Prostate gland (tissue), 2 donors: ENCODE data around the gene IGF2BP2. TPM values are rescaled to one million over a fixed set of nuclear protein-coding genes. Genes with fewer than 3 reads are reported as not detected.

ENCODE experiments used
- DNase-seq: peaks from one replicate; pipeline ENCODE4 v3.0.0-alpha.2; 2019; ENCODE audit warnings: low spot score
- H3K27ac ChIP-seq, 2 donors: fragments of 200-600 bp; sonication (generic); 2 replicates each; pipeline ENCODE4 v1.5.1; 2017 to 2019
- H3K27me3 ChIP-seq: fragments of 200-600 bp; sonication (generic); replicated peaks from 2 replicates; pipeline ENCODE4 v1.5.1; 2019; ENCODE audit not compliant: insufficient read depth
- H3K36me3 ChIP-seq, 2 donors: fragments of 200-600 bp; sonication (generic); 1 replicate in 1 of 2; 2 replicates in 1 of 2; pipeline versions ENCODE4 v1.5.1 to v1.8.1; 2017 to 2019
- H3K4me1 ChIP-seq: fragments of 200-600 bp; sonication (generic); replicated peaks from 2 replicates; pipeline ENCODE4 v1.5.1; 2019
- H3K4me3 ChIP-seq, 2 donors: fragments of 200-600 bp; sonication (generic); 2 replicates each; pipeline ENCODE4 v1.5.1; 2017 to 2019
- H3K9me3 ChIP-seq: fragments of 200-600 bp; sonication (generic); 2 replicates; pipeline ENCODE4 v1.5.1; 2017
- CTCF ChIP-seq, 4 experiments: fragments of 200-600 bp in 2 of 4; fragments of 450-650 bp in 2 of 4; sonication (generic) in 2 of 4; IDR thresholded peaks; 1 replicate in 3 of 4; 2 replicates in 1 of 4; pipeline ENCODE4 v1.5.1; 2016 to 2019; ENCODE audit warnings: antibody characterized with exemption in 4 of 4, mild to moderate bottlenecking in 2 of 4, moderate library complexity in 2 of 4
- POLR2A ChIP-seq: fragments of 450-650 bp; IDR thresholded peaks from one replicate; pipeline ENCODE4 v1.6.1; 2016; ENCODE audit warnings: antibody characterized with exemption, mild to moderate bottlenecking
- POLR2AphosphoS5 ChIP-seq: sonication (generic); formaldehyde crosslinking; IDR thresholded peaks from one replicate; pipeline ENCODE4 v1.6.1; 2017; ENCODE audit warnings: antibody characterized with exemption
- WGBS: methylation state at CpG from one replicate; pipeline ENCODE4 v1.1.5; 2018; 5-methylcytosine and 5-hydroxymethylcytosine counted together
- intact Hi-C: fragments of 100-400 bp; cut with DNase I; formaldehyde crosslinking; loops from one replicate; pipeline ENCODE4 v1.14.2; 2022
- total RNA-seq, 2 donors: library from RNA; depleted of rRNA; stranded (reverse); fragments of >200 nt; gene quantifications; one replicate each; pipeline ENCODE4 v1.1.0, GENCODE V29; 2016

The IGF2BP2 gene
- total RNA-seq, 2 donors from 2014 or later: 1.2 to 8.8 TPM

- intact Hi-C loops: no loop called here
- H3K36me3 ChIP-seq: no peaks in the 10 kb centered on the region
- H3K9me3 ChIP-seq: no peaks in the 10 kb centered on the region
- under 1% methylated on average over 39 of the region's 89 CpGs for WGBS
- no peaks in the 10 kb centered on the region for H3K4me1 ChIP-seq
- H3K27ac ChIP-seq: peak overlapping the region; percentile 23 to 38
- TF ChIP-seq POLR2A (no peak), CTCF (IDR thresholded peaks at IDR 0.05) (no peak), POLR2AphosphoS5 (no peak)
- DNase-seq: peak; percentile 9
- peak overlapping the region; percentile 40 to 49 for H3K4me3 ChIP-seq
- H3K27me3 ChIP-seq: no peaks in the 10 kb centered on the region
Measured at GRCh38 chr3:185824051-185825005, 514 bp downstream of the IGF2BP2 start.

- H3K27ac ChIP-seq: peak overlapping the region in 1 of 2 donors; percentile 6
- no peaks in the 10 kb centered on the region for H3K4me1 ChIP-seq
- H3K27me3 ChIP-seq: no peaks in the 10 kb centered on the region
- peak overlapping the region; percentile 40 to 49 for H3K4me3 ChIP-seq
- 1% methylated on average over 67 of the region's 84 CpGs for WGBS
- DNase-seq: peak; percentile 24
- intact Hi-C loops: no loop called here
- TF ChIP-seq POLR2AphosphoS5: no peak
- no peak for TF ChIP-seq CTCF (IDR thresholded peaks at IDR 0.05)
- TF ChIP-seq POLR2A: no peak
- H3K36me3 ChIP-seq: no peaks in the 10 kb centered on the region
- H3K9me3 ChIP-seq: no peaks in the 10 kb centered on the region
Measured at GRCh38 chr3:185823078-185824044, 1.5 kb downstream of the IGF2BP2 start.

GRCh38 chr3:185822221-185823000, 2.4 kb downstream of the IGF2BP2 start:
- no peak for TF ChIP-seq CTCF (IDR thresholded peaks at IDR 0.05)
- no peak for TF ChIP-seq POLR2AphosphoS5
- TF ChIP-seq POLR2A: no peak
- no peaks in the 10 kb centered on the region for H3K36me3 ChIP-seq
- no peaks in the 10 kb centered on the region for H3K4me1 ChIP-seq
- WGBS: 53% methylated on average over 9 of the region's 9 CpGs
- no peaks in the 10 kb centered on the region for H3K27me3 ChIP-seq
- intact Hi-C loops: no loop called here
- H3K4me3 ChIP-seq: no peak overlapping the region
- no peaks in the 10 kb centered on the region for H3K9me3 ChIP-seq
- no peak for DNase-seq
- no peak overlapping the region for H3K27ac ChIP-seq

GRCh38 chr3:185820973-185821758, 3.7 kb downstream of the IGF2BP2 start:
- 80% methylated on average over 6 of the region's 6 CpGs for WGBS
- Histone ChIP-seq H3K4me1 (no peaks in the 10 kb centered on the region), H3K9me3 (no peaks in the 10 kb centered on the region), H3K4me3 (no peak overlapping the region), H3K27ac (no peak overlapping the region), H3K36me3 (no peaks in the 10 kb centered on the region), H3K27me3 (no peaks in the 10 kb centered on the region)
- no peak for DNase-seq
- intact Hi-C loops: no loop called here
- TF ChIP-seq POLR2A: no peak
- no peak for TF ChIP-seq POLR2AphosphoS5
- TF ChIP-seq CTCF (IDR thresholded peaks at IDR 0.05): no peak
